Panc1 (cell line): ENCODE data around the gene SLC13A5. TPM values are rescaled to one million over a fixed set of nuclear protein-coding genes. Genes with fewer than 3 reads are reported as not detected.

Experiments used
- ATAC-seq: fragments of 200-7000 bp; cut with Tn5 transposase; 2 replicates; pipeline ENCODE4 v1.9.1; 2020; ENCODE audit warnings: mild to moderate bottlenecking, moderate library complexity
- BruUV-seq: library from RNA; stranded (reverse); fragments of 400-500 nt; replicated peaks from 2 replicates; lab custom pipeline; 2021; lab: Mats Ljungman, UMichigan
- CTCF ChIA-PET: fragments of 300-600 bp; sonication (Branson Sonifier 250); formaldehyde crosslinking; loops from one replicate; lab custom pipeline; 2022; ENCODE audit warnings: antibody characterized with exemption; lab: Charles Lee
- POLR2A ChIA-PET: fragments of 300-600 bp; sonication (Branson Sonifier 250); formaldehyde crosslinking; loops from one replicate; lab custom pipeline; 2022; ENCODE audit warnings: antibody characterized with exemption; lab: Charles Lee
- DNase-seq: peaks from one replicate; pipeline ENCODE4 v3.0.0-alpha.2; 2010; ENCODE audit warnings: low read depth, low spot score
- H3K27ac ChIP-seq: 2 replicates; pipeline ENCODE4 v1.5.1; 2011; ENCODE audit warnings: mild to moderate bottlenecking, low read length, inconsistent platforms
- H3K27me3 ChIP-seq: fragments of 200-500 bp; sonication (Bioruptor generic); 2 replicates; pipeline ENCODE4 v1.6.0; 2014; ENCODE audit warnings: low read length, inconsistent platforms; ENCODE audit not compliant: control insufficient read depth, insufficient read depth
- H3K36me3 ChIP-seq: fragments of 200-500 bp; sonication (Bioruptor generic); 2 replicates; pipeline ENCODE4 v1.5.1; 2014; ENCODE audit warnings: inconsistent platforms, mild to moderate bottlenecking, low read length, moderate library complexity; ENCODE audit not compliant: control insufficient read depth, insufficient read depth
- H3K4me1 ChIP-seq: 2 replicates; pipeline ENCODE4 v1.5.1; 2011; ENCODE audit warnings: inconsistent platforms, mild to moderate bottlenecking, low read length, moderate library complexity; ENCODE audit not compliant: control insufficient read depth, insufficient read depth
- H3K4me3 ChIP-seq, 2 experiments: 2 replicates each; pipeline ENCODE4 v1.5.1; 2011 to 2012; ENCODE audit warnings: low read depth in 2 of 2, low read length in 2 of 2, mild to moderate bottlenecking in 2 of 2, inconsistent platforms in 1 of 2, moderate library complexity in 1 of 2
- H3K9me3 ChIP-seq: fragments of 200-500 bp; sonication (Bioruptor generic); 2 replicates; pipeline ENCODE4 v1.5.1; 2014; ENCODE audit warnings: low read depth, mild to moderate bottlenecking, inconsistent platforms, low read length, moderate library complexity; ENCODE audit not compliant: control insufficient read depth, insufficient read depth
- POLR2AphosphoS5 ChIP-seq: IDR thresholded peaks from 2 replicates; pipeline ENCODE4 v1.6.1; 2012; ENCODE audit warnings: mild to moderate bottlenecking, low read depth, low read length, moderate library complexity
- SIN3A ChIP-seq: IDR thresholded peaks from 2 replicates; pipeline ENCODE4 v1.6.1; 2012; ENCODE audit warnings: low read depth, mild to moderate bottlenecking, low read length, moderate library complexity, borderline replicate concordance; ENCODE audit not compliant: insufficient read depth
- TCF7L2 ChIP-seq: IDR thresholded peaks from 2 replicates; pipeline ENCODE4 v1.6.1; 2011; ENCODE audit warnings: mild to moderate bottlenecking, low read depth, low read length, inconsistent platforms
- in situ Hi-C: cut with HindIII; loops from 2 replicates; pipeline ENCODE4 v1.10.0; 2016; ENCODE audit warnings: low sequenced_read_pairs, low pct_unique_long_range_greater_than_20kb
- intact Hi-C: fragments of 100-400 bp; cut with micrococcal nuclease; formaldehyde crosslinking; loops from one replicate; pipeline ENCODE4 v1.10.0; 2022; ENCODE audit not compliant: unreplicated experiment
- total RNA-seq: library from RNA; stranded (reverse); gene quantifications from one replicate; pipeline ENCODE4 v1.2.1, GENCODE V29; 2021; ENCODE audit not compliant: unreplicated experiment
- TF ChIP-seq, protein P1 (sequence below), 2 experiments: IDR thresholded peaks; 2 replicates each; pipeline ENCODE4 v1.6.1; 2011 to 2012; ENCODE audit warnings: low read depth in 2 of 2, control low read depth in 1 of 2, low read length in 1 of 2, mild to moderate bottlenecking in 1 of 2, moderate library complexity in 1 of 2; ENCODE audit not compliant: insufficient read depth in 1 of 2
- TF ChIP-seq, protein P2 (sequence below): fragments of 450-650 bp; IDR thresholded peaks from 2 replicates; pipeline ENCODE4 v1.5.1; 2017; ENCODE audit warnings: mild to moderate bottlenecking

Gene SLC13A5
- total RNA-seq, 1 experiment from 2014 or later = 0.26 TPM

DNA sequence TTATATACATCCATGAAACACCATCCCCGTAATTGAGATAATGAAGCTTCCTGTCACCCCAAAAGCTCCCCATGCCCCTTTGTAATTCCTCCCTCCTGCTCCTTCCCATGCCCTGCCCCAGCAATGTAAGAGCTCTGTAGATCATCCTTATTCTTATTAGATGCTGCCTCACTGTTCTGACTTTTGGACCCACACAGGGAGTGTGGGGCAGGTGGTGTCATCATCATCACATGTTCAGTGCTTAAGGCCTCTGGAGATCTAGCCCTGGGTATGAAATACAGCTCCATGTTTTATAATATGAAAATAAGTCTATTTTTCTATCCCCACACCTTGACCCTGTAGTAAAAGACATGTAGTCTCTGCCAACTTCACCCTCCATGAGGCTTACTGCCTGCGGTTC lies 44.6 kb upstream of the SLC13A5 start:
- no TSS peak for BruUV-seq
- in situ Hi-C loops (no loop called here), intact Hi-C loops (no loop called here)
- ChIA-PET CTCF (no interaction called here), POLR2A (no interaction called here)
- no peaks in the 10 kb centered on the region for H3K9me3 ChIP-seq
- TF ChIP-seq TCF7L2 (no peak), SIN3A (no peak)
- H3K27ac ChIP-seq = no peak overlapping the region
- DNase-seq (no peak), ATAC-seq (no peak)
- H3K4me1 ChIP-seq = no peaks in the 10 kb centered on the region
- no peak overlapping the region for H3K4me3 ChIP-seq
- H3K36me3 ChIP-seq = no peaks in the 10 kb centered on the region
- H3K27me3 ChIP-seq = no peaks in the 10 kb centered on the region

DNA sequence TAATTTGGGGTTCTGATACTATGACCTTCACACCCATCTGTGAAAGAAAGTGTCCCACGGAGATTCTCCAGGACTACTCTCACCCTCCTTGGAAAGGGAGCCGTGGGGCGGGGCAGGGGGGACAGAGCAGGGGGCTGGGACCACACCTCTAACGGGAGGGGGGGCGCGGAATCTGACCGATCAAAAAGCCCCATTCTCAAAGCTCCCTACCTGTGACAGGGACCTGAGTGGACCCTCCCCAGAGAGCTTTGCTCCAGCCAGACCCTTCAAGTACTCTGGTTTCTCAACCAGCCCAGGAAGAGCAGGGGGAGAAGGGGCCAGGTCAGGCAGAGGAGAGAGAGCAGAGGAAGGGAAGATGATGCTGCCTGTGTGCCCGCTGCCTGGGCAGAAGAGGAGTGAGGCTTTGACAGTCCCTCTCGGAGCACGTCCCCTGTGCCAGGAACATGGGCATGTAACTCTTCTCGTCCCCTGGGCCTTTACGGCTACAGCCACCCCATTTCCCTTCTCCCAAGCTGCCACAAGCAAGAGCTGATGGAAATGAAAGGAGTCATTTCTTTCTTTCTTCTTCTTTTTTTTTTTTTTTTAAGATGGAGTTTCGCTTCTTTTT lies 43.4 kb upstream of the SLC13A5 start:
- CTCF ChIA-PET = no interaction called here
- POLR2A ChIA-PET = no interaction called here
- DNase-seq (no peak), ATAC-seq (0 out of 2 replicates have a peak, but pooled peaks have one; percentile 18)
- no peaks in the 10 kb centered on the region for H3K9me3 ChIP-seq
- BruUV-seq = no TSS peak
- H3K36me3 ChIP-seq = no peaks in the 10 kb centered on the region
- no peaks in the 10 kb centered on the region for H3K27me3 ChIP-seq
- no peaks in the 10 kb centered on the region for H3K4me1 ChIP-seq
- peak overlapping the region; percentile 29 to 52 for H3K4me3 ChIP-seq
- in situ Hi-C loops = no loop called here
- TF ChIP-seq, protein P1, sequence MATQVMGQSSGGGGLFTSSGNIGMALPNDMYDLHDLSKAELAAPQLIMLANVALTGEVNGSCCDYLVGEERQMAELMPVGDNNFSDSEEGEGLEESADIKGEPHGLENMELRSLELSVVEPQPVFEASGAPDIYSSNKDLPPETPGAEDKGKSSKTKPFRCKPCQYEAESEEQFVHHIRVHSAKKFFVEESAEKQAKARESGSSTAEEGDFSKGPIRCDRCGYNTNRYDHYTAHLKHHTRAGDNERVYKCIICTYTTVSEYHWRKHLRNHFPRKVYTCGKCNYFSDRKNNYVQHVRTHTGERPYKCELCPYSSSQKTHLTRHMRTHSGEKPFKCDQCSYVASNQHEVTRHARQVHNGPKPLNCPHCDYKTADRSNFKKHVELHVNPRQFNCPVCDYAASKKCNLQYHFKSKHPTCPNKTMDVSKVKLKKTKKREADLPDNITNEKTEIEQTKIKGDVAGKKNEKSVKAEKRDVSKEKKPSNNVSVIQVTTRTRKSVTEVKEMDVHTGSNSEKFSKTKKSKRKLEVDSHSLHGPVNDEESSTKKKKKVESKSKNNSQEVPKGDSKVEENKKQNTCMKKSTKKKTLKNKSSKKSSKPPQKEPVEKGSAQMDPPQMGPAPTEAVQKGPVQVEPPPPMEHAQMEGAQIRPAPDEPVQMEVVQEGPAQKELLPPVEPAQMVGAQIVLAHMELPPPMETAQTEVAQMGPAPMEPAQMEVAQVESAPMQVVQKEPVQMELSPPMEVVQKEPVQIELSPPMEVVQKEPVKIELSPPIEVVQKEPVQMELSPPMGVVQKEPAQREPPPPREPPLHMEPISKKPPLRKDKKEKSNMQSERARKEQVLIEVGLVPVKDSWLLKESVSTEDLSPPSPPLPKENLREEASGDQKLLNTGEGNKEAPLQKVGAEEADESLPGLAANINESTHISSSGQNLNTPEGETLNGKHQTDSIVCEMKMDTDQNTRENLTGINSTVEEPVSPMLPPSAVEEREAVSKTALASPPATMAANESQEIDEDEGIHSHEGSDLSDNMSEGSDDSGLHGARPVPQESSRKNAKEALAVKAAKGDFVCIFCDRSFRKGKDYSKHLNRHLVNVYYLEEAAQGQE (IDR thresholded peaks at IDR 0.05; ENCODE audit: insufficient read depth in 1 of 2, low read depth in 2 of 2, low read length in 1 of 2) = no peak
- TF ChIP-seq, protein P2, sequence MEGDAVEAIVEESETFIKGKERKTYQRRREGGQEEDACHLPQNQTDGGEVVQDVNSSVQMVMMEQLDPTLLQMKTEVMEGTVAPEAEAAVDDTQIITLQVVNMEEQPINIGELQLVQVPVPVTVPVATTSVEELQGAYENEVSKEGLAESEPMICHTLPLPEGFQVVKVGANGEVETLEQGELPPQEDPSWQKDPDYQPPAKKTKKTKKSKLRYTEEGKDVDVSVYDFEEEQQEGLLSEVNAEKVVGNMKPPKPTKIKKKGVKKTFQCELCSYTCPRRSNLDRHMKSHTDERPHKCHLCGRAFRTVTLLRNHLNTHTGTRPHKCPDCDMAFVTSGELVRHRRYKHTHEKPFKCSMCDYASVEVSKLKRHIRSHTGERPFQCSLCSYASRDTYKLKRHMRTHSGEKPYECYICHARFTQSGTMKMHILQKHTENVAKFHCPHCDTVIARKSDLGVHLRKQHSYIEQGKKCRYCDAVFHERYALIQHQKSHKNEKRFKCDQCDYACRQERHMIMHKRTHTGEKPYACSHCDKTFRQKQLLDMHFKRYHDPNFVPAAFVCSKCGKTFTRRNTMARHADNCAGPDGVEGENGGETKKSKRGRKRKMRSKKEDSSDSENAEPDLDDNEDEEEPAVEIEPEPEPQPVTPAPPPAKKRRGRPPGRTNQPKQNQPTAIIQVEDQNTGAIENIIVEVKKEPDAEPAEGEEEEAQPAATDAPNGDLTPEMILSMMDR = no peak
- no peak for TF ChIP-seq POLR2AphosphoS5
- intact Hi-C loops = no loop called here
- H3K27ac ChIP-seq = peak overlapping the region; percentile 35; the same call in 1 of the 2 replicates

DNA sequence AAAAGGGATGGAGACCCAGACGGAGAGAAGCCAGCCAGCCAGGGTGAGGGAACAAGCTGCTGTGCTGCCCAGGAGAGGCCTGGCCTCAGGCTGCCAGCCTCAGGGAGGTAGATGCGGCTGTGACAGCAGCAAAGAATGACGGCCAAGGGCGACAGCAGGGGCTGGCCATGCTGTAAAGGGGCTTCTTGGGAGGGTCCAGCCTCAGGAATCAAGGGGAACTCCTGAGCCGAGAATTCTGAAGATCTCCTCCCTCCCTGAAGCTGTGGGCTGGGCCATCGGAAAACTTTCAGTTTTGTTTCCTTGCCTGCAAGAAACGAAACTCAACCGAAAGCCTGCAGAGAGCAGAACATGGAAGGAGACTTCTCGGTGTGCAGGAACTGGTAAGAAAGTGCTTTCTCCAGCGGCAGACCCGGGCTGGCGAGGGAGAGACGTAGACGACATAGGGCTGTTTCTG lies 42.6 kb upstream of the SLC13A5 start, which contains the start of gene XAF1:
TSS of gene XAF1 (plus strand) at position 316 of the 454 bp plus-strand sequence. CDS start at position 349, 33 bp downstream.
- in situ Hi-C loops (no loop called here), intact Hi-C loops (no loop called here)
- Histone ChIP-seq H3K4me3 (peak within 1 kb of the TSS; percentile 29 to 52), H3K9me3 (no peaks in the 10 kb centered on the region), H3K27me3 (no peaks in the 10 kb centered on the region), H3K4me1 (no peaks in the 10 kb centered on the region), H3K27ac (peak within 1 kb of the TSS; percentile 35), H3K36me3 (no peaks in the 10 kb centered on the region)
- TF ChIP-seq, protein P2 = no peak
- TF ChIP-seq SIN3A (no peak), TCF7L2 (no peak), POLR2AphosphoS5 (no peak)
- ChIA-PET POLR2A (no interaction called here), CTCF (no interaction called here)
- no TSS peak for BruUV-seq
- ATAC-seq (peak; percentile 79), DNase-seq (no peak)
